GM12878 (cell line): ENCODE measurements around the gene TCF20.

ENCODE experiments used
- CTCF ChIP-seq, 3 experiments: IDR thresholded peaks in 2 of 3; conservative IDR thresholded peaks in 1 of 3; 2 replicates each; pipeline ENCODE4 v1.5.1; 2011; ENCODE audit warnings: low read depth in 3 of 3, low read length in 3 of 3, mild to moderate bottlenecking in 3 of 3, control low read depth in 2 of 3, moderate library complexity in 2 of 3, inconsistent platforms in 1 of 3, mixed read lengths in 1 of 3; ENCODE audit not compliant: control insufficient read depth in 2 of 3, insufficient read depth in 1 of 3; ENCODE audit errors: extremely low read depth in 1 of 3
- E2F4 ChIP-seq: IDR thresholded peaks from 2 replicates; pipeline ENCODE4 v1.6.1; 2012; ENCODE audit warnings: low read depth, low read length, improper control_type of control experiment
- GABPA ChIP-seq: IDR thresholded peaks from 2 replicates; pipeline ENCODE4 v1.6.1; 2014; ENCODE audit warnings: antibody characterized with exemption, low read depth, mild to moderate bottlenecking, inconsistent platforms
- MTA3 ChIP-seq: IDR thresholded peaks from 2 replicates; pipeline ENCODE4 v1.6.1; 2012; ENCODE audit warnings: low read length, inconsistent platforms, borderline replicate concordance
- NR2C2 ChIP-seq: IDR thresholded peaks from 2 replicates; pipeline ENCODE4 v1.6.1; 2011; ENCODE audit warnings: borderline replicate concordance, low read depth; ENCODE audit not compliant: control insufficient read depth, insufficient read length
- POLR2AphosphoS5 ChIP-seq: IDR thresholded peaks from 2 replicates; pipeline ENCODE4 v1.6.1; 2011; ENCODE audit warnings: mild to moderate bottlenecking, low read length, inconsistent platforms
- RAD51 ChIP-seq: fragments of 450-650 bp; IDR thresholded peaks from 2 replicates; pipeline ENCODE4 v1.6.1; 2016; ENCODE audit warnings: moderate library complexity, mild to moderate bottlenecking, inconsistent platforms
- SIX5 ChIP-seq: IDR thresholded peaks from 2 replicates; pipeline ENCODE4 v1.6.1; 2011; ENCODE audit warnings: mild to moderate bottlenecking, low read depth, low read length, moderate library complexity; ENCODE audit not compliant: severe bottlenecking
- ZNF274 ChIP-seq: IDR thresholded peaks from one replicate; pipeline ENCODE4 v1.8.0; 2011; ENCODE audit not compliant: insufficient read length, insufficient read depth
- ZNF622 ChIP-seq: fragments of 450-650 bp; IDR thresholded peaks from 2 replicates; pipeline ENCODE4 v1.6.1; 2017; ENCODE audit warnings: mild to moderate bottlenecking, inconsistent platforms
- ZZZ3 ChIP-seq: IDR thresholded peaks from 2 replicates; pipeline ENCODE4 v1.6.1; 2011; ENCODE audit warnings: low read depth; ENCODE audit not compliant: control insufficient read depth, insufficient read length

GRCh38 chr22:42271906-42272305 lies 1.5 kb upstream of the TCF20 start:
- TF ChIP-seq SIX5 (no peak), CTCF (IDR thresholded peaks at IDR 0.05 in 2 of 3, conservative IDR thresholded peaks at IDR 0.05 in 1 of 3; ENCODE audit: control insufficient read depth in 2 of 3, extremely low read depth in 1 of 3, insufficient read depth in 1 of 3, low read depth in 3 of 3, low read length in 3 of 3) (no peak), POLR2AphosphoS5 (no peak), ZZZ3 (no peak), MTA3 (no peak), GABPA (no peak), RAD51 (no peak), NR2C2 (no peak), E2F4 (no peak), ZNF622 (no peak), ZNF274 (no peak)
